MM.1S (cell line): ENCODE results near the gene SFXN5.

Source experiments
- DNase-seq: peaks from one replicate; pipeline ENCODE4 v3.0.0-alpha.2; 2015
- H2AFZ ChIP-seq: fragments of 300-600 bp; sonication (generic); 2 replicates; pipeline ENCODE4 v1.6.0; 2016; ENCODE audit warnings: antibody characterized with exemption, low read length
- H3F3A ChIP-seq: fragments of 300-600 bp; sonication (generic); 2 replicates; pipeline ENCODE4 v1.6.1; 2016; ENCODE audit warnings: mild to moderate bottlenecking, antibody characterized with exemption, low read length, moderate library complexity, mixed read lengths; ENCODE audit not compliant: insufficient read depth
- H3K27ac ChIP-seq: fragments of 300-600 bp; sonication (generic); 2 replicates; pipeline ENCODE4 v1.5.1; 2016; ENCODE audit warnings: mild to moderate bottlenecking, low read length
- H3K27me3 ChIP-seq: fragments of 300-600 bp; sonication (generic); replicated peaks from 2 replicates; pipeline ENCODE4 v1.6.0; 2016; ENCODE audit warnings: low read length; ENCODE audit not compliant: insufficient read depth
- H3K36me3 ChIP-seq: fragments of 300-600 bp; sonication (generic); replicated peaks from 2 replicates; pipeline ENCODE4 v1.6.1; 2016; ENCODE audit warnings: mild to moderate bottlenecking, low read length, mixed read lengths; ENCODE audit not compliant: insufficient read depth
- H3K4me1 ChIP-seq: fragments of 300-600 bp; sonication (generic); 2 replicates; pipeline ENCODE4 v1.6.1; 2016; ENCODE audit warnings: low read length, mixed read lengths
- H3K4me2 ChIP-seq: fragments of 300-600 bp; sonication (generic); 2 replicates; pipeline ENCODE4 v1.6.0; 2016; ENCODE audit warnings: low read depth, low read length
- H3K4me3 ChIP-seq: fragments of 300-600 bp; sonication (generic); 2 replicates; pipeline ENCODE4 v1.5.1; 2016; ENCODE audit warnings: low read length, mixed read lengths
- H3K79me2 ChIP-seq: fragments of 300-600 bp; sonication (generic); 2 replicates; pipeline ENCODE4 v1.6.1; 2016; ENCODE audit warnings: mixed run types, low read length, mixed read lengths
- H3K9ac ChIP-seq: fragments of 300-600 bp; sonication (generic); 2 replicates; pipeline ENCODE4 v1.6.1; 2016; ENCODE audit warnings: low read length, mixed read lengths
- H3K9me2 ChIP-seq: fragments of 300-600 bp; sonication (generic); replicated peaks from 2 replicates; pipeline ENCODE4 v1.6.1; 2016; ENCODE audit warnings: mild to moderate bottlenecking, low read length, mixed read lengths; ENCODE audit not compliant: insufficient read depth
- H3K9me3 ChIP-seq: fragments of 300-600 bp; sonication (generic); replicated peaks from 2 replicates; pipeline ENCODE4 v1.6.1; 2016; ENCODE audit warnings: mild to moderate bottlenecking, low read length, mixed read lengths; ENCODE audit not compliant: insufficient read depth
- H4K20me1 ChIP-seq: fragments of 300-600 bp; sonication (generic); 2 replicates; pipeline ENCODE4 v1.6.1; 2016; ENCODE audit warnings: mild to moderate bottlenecking, low read length, moderate library complexity, mixed read lengths; ENCODE audit not compliant: insufficient read depth
- EZH2 ChIP-seq: fragments of 300-600 bp; sonication (generic); optimal IDR thresholded peaks from 2 replicates; pipeline ENCODE3; 2017; ENCODE audit warnings: low read depth, mild to moderate bottlenecking, antibody characterized with exemption, low read length, mixed read lengths
- EZH2phosphoT487 ChIP-seq: fragments of 300-600 bp; sonication (generic); IDR thresholded peaks from 2 replicates; pipeline ENCODE4 v1.6.1; 2018; ENCODE audit warnings: antibody characterized with exemption, low read length
- TF ChIP-seq, protein P1 (sequence below): fragments of 300-600 bp; sonication (generic); IDR thresholded peaks from 2 replicates; pipeline ENCODE4 v1.5.1; 2016; ENCODE audit warnings: antibody characterized with exemption, low read length, mixed read lengths

The SFXN5 gene

DNA sequence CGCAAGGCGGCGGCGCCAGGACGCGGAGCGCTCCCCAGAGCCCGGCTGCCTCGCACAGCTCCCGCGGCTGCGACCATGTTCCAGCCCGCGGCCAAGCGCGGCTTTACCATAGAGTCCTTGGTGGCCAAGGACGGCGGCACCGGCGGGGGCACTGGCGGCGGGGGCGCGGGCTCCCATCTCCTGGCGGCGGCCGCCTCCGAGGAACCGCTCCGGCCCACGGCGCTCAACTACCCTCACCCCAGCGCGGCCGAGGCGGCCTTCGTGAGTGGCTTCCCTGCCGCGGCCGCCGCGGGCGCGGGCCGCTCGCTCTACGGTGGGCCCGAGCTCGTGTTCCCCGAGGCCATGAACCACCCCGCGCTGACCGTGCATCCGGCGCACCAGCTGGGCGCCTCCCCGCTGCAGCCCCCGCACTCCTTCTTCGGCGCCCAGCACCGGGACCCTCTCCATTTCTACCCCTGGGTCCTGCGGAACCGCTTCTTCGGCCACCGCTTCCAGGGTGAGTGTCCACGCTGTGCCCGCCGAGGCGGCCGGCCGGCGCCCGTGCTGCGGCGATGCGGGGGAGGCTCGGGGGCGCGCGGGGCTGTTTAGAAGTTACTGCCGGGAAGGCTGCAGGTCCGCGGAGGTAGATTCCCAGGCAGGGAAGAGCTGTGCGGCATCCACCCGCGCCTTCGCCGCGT lies 153.5 kb downstream of the SFXN5 start:
- Histone ChIP-seq H3K27me3 (peaks cover 80% of the 10 kb centered on the region), H3K9me3 (no peaks in the 10 kb centered on the region), H2AFZ (no peak overlapping the region), H3F3A (no peaks in the 10 kb centered on the region), H3K79me2 (no peaks in the 10 kb centered on the region), H3K4me3 (no peak overlapping the region), H3K4me2 (no peak overlapping the region), H4K20me1 (0 out of 2 replicates have a peak, but pooled peaks cover 2% of the 10 kb centered on the region), H3K4me1 (peaks cover 4% of the 10 kb centered on the region; the same call in 1 of the 2 replicates), H3K27ac (no peak overlapping the region), H3K9me2 (no peaks in the 10 kb centered on the region), H3K36me3 (no peaks in the 10 kb centered on the region), H3K9ac (no peak overlapping the region)
- DNase-seq: no peak
- TF ChIP-seq EZH2phosphoT487 (0 out of 2 replicates have a peak, but pooled peaks have one; percentile 41), EZH2 (peak; percentile 52)
- TF ChIP-seq, protein P1, sequence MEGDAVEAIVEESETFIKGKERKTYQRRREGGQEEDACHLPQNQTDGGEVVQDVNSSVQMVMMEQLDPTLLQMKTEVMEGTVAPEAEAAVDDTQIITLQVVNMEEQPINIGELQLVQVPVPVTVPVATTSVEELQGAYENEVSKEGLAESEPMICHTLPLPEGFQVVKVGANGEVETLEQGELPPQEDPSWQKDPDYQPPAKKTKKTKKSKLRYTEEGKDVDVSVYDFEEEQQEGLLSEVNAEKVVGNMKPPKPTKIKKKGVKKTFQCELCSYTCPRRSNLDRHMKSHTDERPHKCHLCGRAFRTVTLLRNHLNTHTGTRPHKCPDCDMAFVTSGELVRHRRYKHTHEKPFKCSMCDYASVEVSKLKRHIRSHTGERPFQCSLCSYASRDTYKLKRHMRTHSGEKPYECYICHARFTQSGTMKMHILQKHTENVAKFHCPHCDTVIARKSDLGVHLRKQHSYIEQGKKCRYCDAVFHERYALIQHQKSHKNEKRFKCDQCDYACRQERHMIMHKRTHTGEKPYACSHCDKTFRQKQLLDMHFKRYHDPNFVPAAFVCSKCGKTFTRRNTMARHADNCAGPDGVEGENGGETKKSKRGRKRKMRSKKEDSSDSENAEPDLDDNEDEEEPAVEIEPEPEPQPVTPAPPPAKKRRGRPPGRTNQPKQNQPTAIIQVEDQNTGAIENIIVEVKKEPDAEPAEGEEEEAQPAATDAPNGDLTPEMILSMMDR: no peak

DNA sequence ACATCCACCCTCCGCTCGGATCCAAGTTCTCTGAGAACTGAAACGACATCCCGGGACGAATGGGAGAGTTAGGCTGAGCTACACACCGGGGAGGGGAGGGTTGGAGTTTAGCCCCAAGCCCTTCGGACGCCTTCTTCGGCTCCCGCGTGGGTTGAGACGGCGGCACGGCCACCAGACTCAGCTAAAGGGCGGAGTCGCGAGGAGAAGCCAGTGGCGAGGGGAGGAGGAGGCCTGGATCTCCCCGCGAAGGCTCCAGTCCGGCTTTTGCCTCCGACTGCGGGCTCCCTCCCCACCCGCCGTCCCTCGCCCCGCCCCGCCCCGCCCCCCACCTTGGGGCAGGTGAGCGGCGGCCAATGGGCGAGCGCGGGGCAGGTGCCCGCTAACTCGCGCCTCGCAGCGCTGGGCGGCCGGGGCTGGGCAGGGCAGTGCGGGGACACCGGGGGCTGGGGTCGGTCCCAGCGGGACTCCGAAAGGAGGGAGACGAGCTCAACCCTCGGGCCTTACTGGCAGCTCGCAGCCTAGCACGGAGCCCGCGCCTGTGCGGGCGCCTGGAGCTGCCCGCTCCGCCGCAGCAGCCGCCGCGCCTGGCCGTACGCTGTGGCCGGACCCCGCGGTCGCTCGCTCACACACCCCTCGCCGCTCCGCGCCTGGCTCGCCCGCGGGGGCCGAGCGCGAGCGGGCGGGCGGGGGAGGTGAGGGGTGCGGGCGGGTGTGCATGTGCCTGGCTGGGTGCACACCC lies 154.2 kb downstream of the SFXN5 start, which contains the start of gene EMX1:
EMX1 (plus strand) TSS at position 382 of the 739 bp plus-strand sequence; CDS start at position 716, 334 bp downstream.
- Histone ChIP-seq H4K20me1 (0 out of 2 replicates have a peak, but pooled peaks cover 2% of the 10 kb centered on the region), H3K36me3 (no peaks in the 10 kb centered on the region), H3K4me1 (peaks cover 4% of the 10 kb centered on the region; the same call in 1 of the 2 replicates), H3K4me2 (peak within 1 kb of the TSS; percentile 100), H3K79me2 (no peaks in the 10 kb centered on the region), H2AFZ (peak within 1 kb of the TSS; percentile 93), H3K9me3 (no peaks in the 10 kb centered on the region), H3F3A (no peaks in the 10 kb centered on the region), H3K4me3 (peak within 1 kb of the TSS; percentile 79), H3K27ac (peak within 1 kb of the TSS; percentile 6; the same call in 1 of the 2 replicates), H3K9ac (peak within 1 kb of the TSS; percentile 65; the same call in 1 of the 2 replicates), H3K27me3 (peaks cover 80% of the 10 kb centered on the region), H3K9me2 (no peaks in the 10 kb centered on the region)
- peak; percentile 88 for DNase-seq
- TF ChIP-seq EZH2 (no peak), EZH2phosphoT487 (no peak)
- TF ChIP-seq, protein P1: no peak

DNA sequence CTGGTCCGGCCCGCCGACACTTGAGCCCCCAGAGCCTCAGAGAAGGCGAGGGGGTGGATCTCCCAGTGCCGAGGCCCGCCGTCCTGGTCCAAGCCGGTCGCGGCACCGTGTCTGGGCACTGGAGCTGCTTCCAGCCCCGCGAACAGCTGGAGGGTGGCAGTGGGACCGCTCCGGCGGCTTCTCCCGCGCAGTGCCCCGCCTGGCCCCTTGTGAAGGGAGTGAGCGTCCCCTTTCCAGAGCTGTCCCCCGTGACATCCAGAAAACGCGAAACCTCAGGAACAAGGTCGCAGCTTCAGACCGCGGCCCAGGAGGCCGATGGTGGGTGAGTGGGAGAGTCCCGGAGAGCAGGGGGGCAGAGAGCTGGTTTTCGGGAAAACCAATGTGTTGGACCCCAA lies 154.8 kb downstream of the SFXN5 start:
- Histone ChIP-seq H3K4me3 (peak overlapping the region; percentile 79), H3K9ac (peak overlapping the region; percentile 65; the same call in 1 of the 2 replicates)
- TF ChIP-seq, protein P1: no peak
- no peak for TF ChIP-seq EZH2phosphoT487
- no peak for TF ChIP-seq EZH2

More for the DNA sequence above, 154.8 kb downstream of the SFXN5 start:
- Histone ChIP-seq H3K79me2 (no peaks in the 10 kb centered on the region), H3K9me3 (no peaks in the 10 kb centered on the region), H3K36me3 (no peaks in the 10 kb centered on the region), H3K9me2 (no peaks in the 10 kb centered on the region), H3F3A (no peaks in the 10 kb centered on the region), H3K4me2 (peak overlapping the region; percentile 100), H2AFZ (peak overlapping the region; percentile 93), H3K4me1 (peaks cover 4% of the 10 kb centered on the region; the same call in 1 of the 2 replicates), H4K20me1 (0 out of 2 replicates have a peak, but pooled peaks cover 2% of the 10 kb centered on the region), H3K27me3 (peaks cover 79% of the 10 kb centered on the region), H3K27ac (no peak overlapping the region)
- no peak for DNase-seq
